Measurements from ENCODE around the gene RPL7A.
A peak's percentile ranks its signal among the peaks of the same experiment; 100 is the strongest.
"Not testable (repeated sequence)": the region's sequence is repeated elsewhere in the genome, so short reads cannot be mapped to it uniquely, and the experiment has no call there.

RPL7A gene

DNA sequence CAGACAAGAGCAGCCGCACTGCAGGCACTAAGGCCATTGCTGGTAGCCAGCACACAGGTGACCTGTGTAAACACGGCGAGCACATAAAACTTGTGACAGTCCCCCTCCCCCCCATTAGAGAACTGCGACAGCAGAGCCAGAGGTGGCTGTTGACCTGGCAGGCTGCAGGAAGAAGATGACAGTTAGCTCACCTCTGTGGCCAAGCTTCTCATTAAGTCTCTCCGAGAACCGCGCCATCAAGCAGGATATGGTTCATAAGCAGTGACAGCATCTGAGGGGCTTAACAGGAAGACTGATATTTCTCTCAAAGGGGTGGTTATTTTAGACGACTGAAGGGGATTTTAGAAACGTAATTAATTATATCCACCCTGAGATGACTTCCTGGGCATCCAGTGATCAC, 22.7 kb downstream of the RPL7A start:
- no peak for DNase-seq

DNA sequence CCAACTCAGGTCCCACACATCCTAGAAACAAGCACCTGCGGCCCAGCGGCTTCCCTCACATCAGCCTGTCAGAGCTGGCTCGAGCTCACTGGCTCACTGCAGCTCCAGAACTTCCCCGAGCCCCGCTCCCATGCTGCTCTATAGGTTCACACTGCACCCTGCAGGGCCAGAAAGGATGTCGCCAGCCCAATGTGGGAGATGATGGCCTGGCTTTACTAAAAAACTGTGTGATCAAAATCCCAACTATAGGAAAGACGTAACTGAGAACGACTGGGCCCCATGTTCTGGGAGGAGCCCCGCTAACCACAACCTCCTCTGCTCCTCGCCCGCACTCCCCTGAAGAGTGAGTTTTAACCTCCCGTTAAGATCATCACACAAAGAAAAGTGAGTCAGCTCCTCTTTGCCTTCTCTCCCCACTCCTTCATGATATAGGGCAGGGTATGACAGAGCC, 23.3 kb downstream of the RPL7A start:
- DNase-seq = no peak

DNA sequence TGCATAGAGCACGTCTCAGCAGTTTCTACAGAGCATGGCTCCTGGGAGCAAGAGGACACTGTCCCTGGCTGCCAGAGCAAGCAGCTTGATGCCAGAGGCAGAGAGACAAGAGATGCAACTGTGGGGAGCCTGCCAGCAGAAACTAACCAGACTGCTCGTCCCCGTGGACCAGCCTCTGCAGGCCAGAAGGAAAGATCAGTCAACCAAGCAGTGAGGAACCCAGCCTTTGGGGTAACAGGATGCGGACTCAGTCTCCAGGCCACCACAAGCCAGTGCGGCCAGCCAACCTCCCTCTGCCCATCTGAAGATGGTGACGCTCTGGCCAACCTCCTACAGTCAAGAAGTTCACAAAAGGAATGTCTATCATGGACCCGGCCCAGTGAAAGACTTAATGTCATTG, 24.1 kb downstream of the RPL7A start:
- DNase-seq = no peak

DNA sequence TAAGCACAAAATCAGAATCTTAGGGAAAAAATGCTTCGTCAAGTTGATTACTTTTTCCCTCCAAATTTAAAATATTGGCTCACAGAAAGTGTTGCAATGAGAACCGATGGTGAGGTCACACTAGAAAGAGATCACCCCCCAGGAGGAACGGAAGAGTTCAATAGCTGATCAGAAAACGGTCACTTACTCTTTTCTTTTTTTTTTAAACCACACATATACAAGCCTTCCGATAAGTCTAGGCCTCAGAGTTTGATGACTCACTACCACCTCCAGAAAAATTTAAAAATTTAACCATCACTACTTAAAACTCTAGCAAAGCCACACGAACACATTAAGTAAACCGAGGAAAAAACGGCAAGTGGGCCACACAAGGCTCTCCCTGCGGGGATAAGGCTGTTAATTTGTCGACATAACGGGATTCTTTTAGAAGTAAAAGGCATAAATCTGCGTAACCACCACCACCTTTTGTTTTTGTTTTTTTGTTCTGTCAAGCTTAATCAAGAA, 26.6 kb downstream of the RPL7A start:
- no peak for DNase-seq

DNA sequence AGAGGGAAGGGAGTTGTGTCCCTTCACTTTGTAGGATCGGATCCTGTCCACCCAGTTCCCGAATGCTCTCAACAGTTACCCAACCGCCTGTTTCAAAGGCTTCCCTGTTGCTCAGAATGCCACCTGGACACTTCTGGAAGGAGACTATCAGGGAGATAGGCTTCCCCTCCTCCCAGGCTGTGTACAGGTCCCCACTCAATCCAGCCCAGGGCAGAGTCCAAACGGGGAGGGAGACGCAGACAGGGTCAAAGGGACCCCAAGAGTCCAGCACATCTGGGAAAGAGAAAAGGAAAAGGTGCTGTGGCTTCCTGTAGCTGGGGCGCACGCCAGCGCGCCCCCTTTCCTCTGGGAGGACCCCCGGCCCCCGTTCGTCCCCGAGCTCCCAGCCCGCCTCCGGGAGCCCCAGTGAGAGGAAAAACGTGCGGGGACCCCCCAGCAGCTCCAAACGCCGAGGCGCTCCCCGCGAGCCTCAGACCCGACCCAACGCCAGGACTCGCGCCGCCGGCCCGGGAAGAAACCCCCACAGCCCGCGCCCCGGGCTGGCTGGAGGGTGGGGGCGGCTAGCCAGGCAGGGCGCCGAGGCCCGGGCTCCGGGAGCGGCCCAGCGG, 27.2 kb downstream of the RPL7A start:
- no peak for DNase-seq

DNA sequence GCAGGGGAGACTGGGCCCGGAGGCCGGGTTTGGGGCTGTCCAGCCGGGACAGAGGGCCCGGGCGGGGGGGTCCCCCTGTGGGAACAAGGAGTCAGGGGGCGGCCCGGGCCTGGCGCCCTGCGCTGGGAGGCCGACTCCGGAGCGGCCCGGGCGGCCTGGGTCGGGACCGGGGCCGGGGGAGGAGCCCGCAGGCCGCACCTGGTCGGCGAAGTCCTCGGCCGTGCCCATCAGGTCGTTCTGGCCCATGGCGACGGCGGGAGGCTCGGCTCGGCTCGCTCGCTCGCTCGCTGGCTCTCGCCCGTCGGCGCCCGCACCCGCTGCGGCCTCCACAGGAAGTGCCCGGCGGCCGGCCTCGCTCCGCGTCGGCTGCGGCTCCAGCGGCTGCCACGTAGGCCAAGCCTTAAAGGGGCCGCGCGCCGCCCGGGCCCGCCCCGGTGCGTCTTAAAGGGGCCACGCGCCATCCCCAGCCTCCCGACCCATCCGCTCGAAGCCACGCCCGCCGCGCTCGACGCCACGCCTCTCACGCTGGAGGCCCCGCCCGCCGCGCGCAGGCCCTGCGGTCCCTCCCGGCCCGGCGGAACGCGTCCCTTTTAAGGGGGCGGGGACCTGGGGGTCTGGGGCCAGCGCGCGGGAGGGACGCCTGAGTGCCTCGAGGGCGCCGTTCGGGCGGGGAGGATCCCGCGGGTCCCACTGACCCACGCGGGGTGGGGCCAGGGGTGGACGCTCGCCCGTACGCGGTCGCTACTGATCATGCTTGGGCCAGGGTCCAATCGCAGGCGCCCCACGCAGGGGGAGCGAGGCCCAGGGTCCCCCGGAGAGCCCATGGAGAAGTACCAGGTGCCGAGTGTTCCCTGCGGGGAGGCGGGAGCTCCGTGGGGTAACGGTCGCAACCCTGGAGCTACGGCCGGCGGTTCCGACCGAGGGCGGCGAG, 28.0 kb downstream of the RPL7A start, which contains the start of the genes STKLD1 and SURF4:
Gene STKLD1, plus strand, starts transcription at position 643 of the 931 bp plus-strand sequence. Its CDS starts 108 bp downstream, at position 751.
Gene SURF4, minus strand, starts transcription at position 337 of the 931 bp plus-strand sequence. Its CDS starts 91 bp downstream, at position 246.
- peak; percentile 96 for DNase-seq

DNA sequence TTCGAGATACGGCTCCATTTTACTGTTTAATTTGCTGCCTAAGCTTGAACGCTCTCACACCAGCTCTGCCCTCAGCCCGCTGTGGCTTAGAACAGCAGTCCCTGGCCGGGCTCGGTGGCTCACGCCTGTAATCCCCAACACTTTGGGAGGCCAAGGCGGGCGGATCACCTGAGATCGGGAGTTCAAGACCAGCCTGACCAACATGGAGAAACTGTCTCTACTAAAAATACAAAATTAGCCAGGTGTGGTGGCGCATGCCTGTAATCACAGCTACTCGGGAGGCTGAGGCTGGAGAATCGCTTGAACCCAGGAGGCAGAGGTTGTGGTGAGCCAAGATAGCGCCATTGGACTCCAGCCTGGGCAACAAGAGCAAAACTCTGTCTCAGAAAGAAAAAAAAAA, 29.3 kb downstream of the RPL7A start:
- not testable (repeated sequence) for DNase-seq

DNA sequence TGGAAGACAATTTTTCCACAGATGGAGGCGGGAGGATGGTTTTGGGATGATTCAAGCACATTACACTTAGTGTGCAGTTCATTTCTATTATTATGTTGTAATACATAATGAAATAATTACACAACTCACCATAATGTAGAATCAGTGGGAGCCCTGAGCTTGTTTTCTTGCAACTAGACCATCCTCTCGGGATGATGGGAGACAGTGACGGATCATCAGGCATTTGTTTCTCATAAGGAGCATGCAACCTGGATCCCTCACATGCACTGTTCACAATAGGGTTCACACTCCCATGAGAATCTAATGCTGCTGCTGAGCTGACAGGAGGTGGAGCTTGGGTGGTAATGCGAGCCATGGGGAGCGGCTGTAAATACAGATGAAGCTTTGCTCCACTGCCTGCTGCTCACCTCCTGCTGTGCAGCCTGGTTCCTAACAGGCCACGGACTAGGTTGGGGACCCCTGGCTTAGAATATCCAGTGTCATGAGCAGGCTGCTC, 29.8 kb downstream of the RPL7A start:
- no peak for DNase-seq

DNA sequence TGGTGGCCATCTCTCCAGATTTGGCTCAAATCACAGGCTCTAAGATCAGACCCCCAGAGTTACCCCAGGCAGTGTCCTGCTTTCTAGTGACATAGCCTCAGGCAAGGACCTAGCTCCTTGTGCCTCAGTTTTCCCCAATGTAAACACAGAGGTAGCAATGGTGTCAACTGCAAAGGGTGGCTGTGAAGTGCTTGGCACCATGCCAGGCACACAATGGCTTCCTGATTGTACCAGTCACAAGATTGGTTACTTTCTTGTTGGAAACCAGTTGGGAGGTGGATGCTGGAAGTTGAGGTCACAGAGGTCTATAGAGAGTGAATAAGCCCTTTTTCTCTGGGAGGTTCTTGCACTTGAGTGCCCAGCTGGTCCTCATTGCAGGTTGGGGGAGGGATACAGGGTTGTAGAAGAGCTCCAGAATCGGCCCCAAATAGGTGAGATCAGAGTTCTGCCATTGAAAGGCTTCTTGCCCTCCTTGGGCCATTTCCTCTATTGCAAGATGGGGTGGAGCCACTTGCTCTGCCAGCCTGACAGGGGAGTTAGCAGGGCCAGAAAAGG, 30.5 kb downstream of the RPL7A start:
- DNase-seq = peak; percentile 23

DNA sequence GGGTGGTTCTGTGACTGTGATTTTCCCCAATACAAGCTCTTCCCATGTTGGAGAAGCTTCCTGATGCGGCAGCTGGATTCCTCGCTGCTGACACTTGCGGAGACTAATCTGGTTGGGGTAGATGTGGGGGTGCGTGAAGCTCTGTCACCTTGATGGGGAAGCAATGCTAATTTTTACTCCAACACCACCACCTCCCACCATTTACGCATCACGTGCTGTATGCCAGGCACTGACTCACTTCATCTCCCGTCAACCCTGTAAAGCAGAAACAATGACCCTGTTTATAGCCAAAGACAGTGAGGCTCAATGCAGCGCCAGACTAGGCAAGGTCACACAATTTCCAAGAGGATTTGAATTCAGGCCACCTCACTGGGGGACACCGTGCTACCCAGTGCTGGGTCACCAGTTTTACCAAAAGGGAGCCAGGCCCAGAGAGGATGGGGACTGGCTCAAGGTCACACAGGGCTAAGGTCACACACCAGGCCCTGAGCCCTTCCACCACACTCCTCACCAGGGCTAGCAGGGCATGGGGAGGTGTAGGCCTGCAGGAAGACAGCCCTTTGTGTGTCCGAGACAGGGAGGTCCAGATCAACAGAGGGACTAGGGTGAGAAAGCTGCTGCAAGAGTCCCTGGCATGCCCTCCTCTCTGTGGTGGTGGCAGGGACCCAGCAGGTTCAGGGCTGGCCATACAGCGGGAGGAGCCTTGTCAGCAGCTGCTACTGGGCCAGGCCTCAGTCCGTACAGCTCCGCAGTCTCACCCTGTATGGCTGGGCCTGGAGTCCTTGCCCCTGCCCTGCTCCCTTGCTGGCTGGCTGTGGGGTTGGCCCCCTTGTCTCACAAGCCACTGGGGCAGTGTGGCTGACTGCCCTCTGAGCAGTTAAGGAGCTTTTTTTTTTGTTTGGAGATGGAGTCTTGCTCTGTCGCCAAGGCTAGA, 31.4 kb downstream of the RPL7A start:
- DNase-seq = no peak

DNA sequence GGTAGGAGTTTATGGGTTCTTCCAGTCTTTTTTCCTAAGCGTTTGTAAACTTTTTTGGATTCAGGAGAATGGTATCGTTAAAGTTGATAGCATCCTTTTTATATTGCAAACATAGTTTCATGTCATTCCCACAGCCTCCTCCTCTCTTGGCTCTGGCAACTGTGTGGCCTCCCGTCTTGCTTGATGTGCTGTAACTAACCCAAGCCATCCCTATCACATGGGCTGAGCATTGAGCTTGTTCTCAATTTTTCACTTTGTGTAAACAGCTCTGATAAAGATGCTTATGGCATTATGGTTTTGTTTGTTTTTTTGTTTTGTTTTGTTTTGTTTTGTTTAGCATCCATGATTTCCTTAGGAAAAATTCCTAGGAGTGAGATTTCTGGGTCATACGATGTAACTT, 32.7 kb downstream of the RPL7A start:
- DNase-seq = no peak

DNA sequence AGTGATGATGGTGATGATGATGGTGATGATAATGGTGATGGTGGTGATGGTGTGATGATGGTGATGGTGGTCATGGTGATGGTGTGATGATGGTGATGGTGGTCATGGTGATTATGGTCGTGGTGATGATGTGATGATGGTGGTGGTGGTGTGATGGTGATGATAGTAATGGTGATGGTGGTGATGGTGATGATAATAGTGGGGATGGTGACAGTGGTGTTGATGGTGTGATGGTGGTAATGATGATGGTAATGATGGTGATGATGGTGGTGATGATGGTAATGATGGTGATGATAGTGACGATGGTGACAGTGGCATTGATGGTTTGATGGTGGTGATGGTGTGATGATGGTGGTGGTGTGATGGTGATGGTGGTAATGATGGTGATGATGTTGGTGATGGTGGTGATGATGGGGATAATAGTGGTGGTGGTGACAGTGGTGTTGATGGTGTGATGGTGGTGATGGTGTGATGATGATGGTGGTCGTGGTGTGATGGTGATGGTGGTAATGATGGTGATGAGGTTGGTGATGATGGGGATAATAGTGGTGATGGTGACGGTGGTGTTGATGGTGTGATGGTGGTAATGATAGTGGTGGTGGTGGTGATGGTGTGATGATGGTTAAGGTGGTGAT, 34.6 kb downstream of the RPL7A start:
- no peak for DNase-seq

DNA sequence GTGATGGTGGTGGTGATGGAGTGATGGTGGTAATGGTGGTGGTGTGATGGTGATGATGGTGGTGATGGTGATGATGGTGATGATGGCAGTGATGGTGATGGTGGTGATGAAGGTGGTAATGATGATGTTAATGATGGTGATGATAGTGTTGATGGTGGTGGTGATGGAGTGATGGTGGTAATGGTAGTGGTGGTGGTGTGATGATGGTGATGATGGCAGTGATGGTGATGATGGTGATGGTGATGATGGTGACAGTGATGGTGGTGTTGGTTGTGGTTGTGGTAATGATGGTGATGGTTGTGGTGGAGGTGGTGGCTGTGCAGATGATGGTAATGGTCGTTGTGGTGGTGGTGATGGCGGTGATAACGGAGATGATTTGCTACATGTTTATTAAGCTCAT, 35.4 kb downstream of the RPL7A start:
- DNase-seq = no peak

DNA sequence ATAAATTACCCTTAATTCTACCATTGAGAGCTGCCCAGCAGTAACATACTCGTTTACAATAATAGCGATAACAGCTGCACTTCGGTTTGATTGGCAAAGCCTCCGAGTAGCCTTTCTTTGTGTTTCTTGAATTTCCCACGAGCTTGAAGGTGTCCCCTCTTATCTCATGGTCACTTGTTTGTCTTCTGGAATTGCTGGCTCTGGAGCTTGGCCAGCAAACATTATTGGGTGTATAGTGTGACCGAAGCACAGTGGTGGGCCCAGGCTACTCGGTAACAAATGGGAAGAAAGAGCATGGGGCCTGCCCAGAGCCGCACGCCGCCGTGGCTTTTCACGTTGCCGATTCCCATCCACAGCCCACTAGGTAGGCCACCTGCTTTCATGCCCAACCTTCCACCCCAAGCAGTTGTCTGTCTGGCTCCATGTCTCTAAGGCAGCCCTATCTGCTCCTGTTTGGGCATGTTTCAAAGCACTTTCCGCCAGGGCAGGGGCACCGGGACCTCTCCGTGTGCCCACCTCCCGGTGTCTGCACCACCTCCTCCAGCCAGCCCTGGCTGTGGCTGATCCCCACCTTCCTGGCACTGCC, 36.8 kb downstream of the RPL7A start:
- DNase-seq = no peak

DNA sequence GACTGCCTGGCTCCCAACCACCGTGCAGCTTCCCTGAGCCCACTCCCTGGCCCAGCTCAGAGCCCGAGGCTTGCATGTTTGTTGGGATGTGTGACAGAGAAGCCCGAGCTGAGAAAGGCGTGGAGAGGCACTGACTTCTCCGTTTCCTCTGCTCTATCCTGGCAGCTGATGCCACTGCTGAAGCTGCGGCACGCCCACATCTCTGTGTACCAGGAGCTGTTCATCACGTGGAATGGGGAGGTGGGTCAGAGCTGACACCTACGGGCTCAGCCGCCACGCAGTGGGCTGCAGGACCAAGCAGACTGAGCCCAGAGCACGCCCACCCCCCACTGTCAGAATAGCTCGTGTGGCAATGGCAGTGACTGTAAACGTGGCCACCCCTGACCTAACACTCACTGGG, 37.4 kb downstream of the RPL7A start:
- DNase-seq = no peak

DNA sequence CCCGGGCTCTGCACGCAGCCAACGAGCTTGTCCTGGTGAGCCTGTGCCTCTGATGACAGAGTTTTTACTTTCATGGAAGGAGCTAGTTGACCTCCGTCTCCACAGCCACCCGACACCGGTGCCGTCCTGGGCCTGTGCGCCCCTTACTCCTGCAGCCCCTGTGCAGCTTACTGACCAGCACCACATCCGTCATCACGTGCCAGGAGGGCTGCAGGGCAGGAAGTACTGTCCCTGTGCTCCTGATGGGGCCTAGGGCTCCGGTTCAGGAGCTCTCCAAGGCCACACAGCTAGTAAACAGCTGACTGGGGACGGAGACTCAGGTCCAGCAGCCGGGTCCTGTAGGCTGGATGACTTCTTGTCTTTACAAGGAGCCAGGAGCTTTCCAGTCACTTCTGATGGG, 38.3 kb downstream of the RPL7A start:
- DNase-seq = no peak

DNA sequence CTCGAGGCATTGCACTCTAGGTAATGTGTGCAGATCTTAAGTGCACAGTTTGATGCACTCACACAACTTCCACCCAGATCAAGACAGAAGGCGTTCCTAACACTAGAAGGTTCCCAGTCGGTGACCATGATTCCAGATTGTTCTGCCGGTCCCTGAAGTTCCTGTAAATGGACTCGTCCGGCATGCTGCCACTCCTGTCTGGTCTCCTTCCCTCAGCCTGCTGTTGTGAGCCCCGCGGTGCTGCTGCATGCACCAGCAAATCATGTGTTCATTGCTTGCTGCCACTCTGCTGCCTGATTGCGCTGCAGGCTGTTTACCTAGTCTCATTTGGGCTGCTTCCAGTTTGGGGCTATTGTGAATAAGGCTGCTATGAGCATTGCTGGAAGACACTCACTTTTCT, 39.7 kb downstream of the RPL7A start:
- no peak for DNase-seq

DNA sequence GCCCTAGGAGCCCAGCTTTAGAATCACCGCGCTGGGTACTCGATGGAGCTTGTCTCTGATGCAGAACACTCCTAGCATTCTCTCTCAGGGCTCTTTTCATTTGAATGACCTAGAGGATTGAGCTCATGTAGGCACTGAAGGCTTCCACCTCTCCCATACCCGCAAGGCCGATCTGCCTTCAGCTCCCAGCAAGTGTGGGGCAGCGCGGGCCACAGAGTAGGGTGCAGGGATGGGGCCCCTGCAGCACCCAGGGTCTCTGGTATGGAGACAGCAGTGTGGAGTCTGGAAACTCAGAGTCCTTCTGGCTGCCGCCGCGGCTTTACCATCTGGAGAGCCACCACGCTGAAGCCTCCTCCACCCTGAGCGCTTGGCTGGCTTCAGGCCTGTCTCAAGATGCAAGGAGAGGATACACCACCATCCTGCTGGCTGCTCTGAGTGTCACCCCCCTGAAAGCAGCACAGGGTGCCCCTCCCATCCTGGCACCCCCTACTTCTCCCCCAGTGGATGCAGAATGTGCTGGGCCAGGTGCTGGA, 41.1 kb downstream of the RPL7A start:
- DNase-seq = no peak

DNA sequence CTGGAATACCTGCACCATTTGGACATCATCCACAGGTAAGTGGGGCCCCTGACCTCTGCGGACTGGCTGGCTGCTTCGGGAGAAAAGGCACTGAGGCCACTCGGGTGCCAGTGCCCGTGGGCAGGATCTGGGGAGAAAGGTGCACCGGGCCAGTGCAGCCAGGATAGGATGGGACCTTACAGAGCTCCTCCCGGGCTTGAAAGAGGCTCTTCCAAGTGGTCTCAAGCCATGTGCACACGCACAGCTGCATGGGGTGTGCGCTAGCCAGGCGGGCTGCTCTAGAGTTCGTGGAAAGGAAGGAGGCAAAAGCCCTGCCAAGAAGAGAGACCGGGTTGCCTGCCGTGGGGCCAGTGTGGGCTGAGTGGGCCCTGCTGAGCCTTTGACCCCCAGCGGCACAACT, 41.5 kb downstream of the RPL7A start:
- DNase-seq = no peak

DNA sequence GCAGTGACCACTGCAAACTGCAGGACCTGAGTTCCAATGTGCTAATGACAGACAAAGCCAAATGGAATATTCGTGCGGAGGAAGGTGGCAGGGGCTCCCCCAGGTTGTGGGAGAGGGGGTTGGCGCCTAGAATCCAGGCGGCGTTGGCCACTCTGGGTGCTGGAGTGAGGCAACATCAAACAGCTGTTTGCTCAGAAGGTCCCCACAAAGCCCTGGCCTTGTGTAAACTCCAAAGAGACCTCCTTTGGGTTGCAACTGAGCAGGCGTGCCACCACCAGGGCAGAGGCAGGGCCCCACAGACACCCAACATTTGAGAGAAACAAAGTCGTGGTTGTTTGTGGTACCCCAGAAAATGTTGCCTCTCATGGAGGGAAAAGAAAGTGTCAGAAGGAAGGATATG, 42.7 kb downstream of the RPL7A start:
- DNase-seq = no peak

DNA sequence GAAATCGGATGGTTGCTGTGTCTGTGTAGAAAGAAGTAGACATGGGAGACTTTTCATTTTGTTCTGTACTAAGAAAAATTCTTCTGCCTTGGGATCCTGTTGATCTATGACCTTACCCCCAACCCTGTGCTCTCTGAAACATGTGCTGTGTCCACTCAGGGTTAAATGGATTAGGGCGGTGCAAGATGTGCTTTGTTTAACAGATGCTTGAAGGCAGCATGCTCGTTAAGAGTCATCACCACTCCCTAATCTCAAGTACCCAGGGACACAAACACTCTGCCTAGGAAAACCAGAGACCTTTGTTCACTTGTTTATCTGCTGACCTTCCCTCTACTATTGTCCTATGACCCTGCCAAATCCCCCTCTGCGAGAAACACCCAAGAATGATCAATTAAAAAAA, 43.4 kb downstream of the RPL7A start:
- not testable (repeated sequence) for DNase-seq
